H1 (cell line): ENCODE data around the gene SLC8A3. TPM values are rescaled to one million over a fixed set of nuclear protein-coding genes. Genes with fewer than 3 reads are reported as not detected.

Experiments used
- CTCF ChIA-PET: fragments of 300-600 bp; sonication (Branson Sonifier 250); formaldehyde crosslinking; loops from one replicate; lab custom pipeline; 2021; ENCODE audit not compliant: partially characterized antibody; lab: Charles Lee
- POLR2A ChIA-PET: fragments of 300-600 bp; sonication (Branson Sonifier 250); formaldehyde crosslinking; loops from one replicate; lab custom pipeline; 2021; ENCODE audit warnings: inconsistent platforms; ENCODE audit not compliant: partially characterized antibody; lab: Charles Lee
- DNase-seq, 2 experiments: peaks; one replicate each; pipeline versions ENCODE4 v3.0.0 to v3.0.0-alpha.2; 2010 to 2022; ENCODE audit warnings: low spot score in 2 of 2, low read depth in 1 of 2, mixed read lengths in 1 of 2
- FAIRE-seq: peaks from 2 replicates; lab custom pipeline; 2011; peaks lifted over from hg19 to GRCh38; lab: Jason Lieb, UNC
- H2AFZ ChIP-seq: 2 replicates; pipeline ENCODE4 v1.8.1; 2012; ENCODE audit warnings: low read length, inconsistent platforms
- H2AK5ac ChIP-seq: 2 replicates; pipeline ENCODE4 v1.6.1; 2013; ENCODE audit warnings: low read depth, low read length
- H2BK120ac ChIP-seq: replicated peaks from 2 replicates; pipeline ENCODE3; 2013; ENCODE audit warnings: low read depth, low read length, inconsistent platforms
- H2BK12ac ChIP-seq: 2 replicates; pipeline ENCODE4 v1.6.1; 2013; ENCODE audit warnings: low read depth, low read length
- H2BK15ac ChIP-seq: 2 replicates; pipeline ENCODE4 v1.6.1; 2013; ENCODE audit warnings: low read length
- H2BK20ac ChIP-seq: 2 replicates; pipeline ENCODE4 v1.6.1; 2013; ENCODE audit warnings: low read length
- H2BK5ac ChIP-seq: 2 replicates; pipeline ENCODE4 v1.6.1; 2013; ENCODE audit warnings: low read depth, low read length
- H3K14ac ChIP-seq: 2 replicates; pipeline ENCODE4 v1.6.1; 2013; ENCODE audit warnings: inconsistent platforms; ENCODE audit not compliant: insufficient read length
- H3K18ac ChIP-seq: 2 replicates; pipeline ENCODE4 v1.6.1; 2013; ENCODE audit warnings: low read length; ENCODE audit errors: extremely low read depth
- H3K23ac ChIP-seq: 2 replicates; pipeline ENCODE4 v1.6.1; 2013; ENCODE audit warnings: inconsistent platforms; ENCODE audit not compliant: insufficient read length
- H3K23me2 ChIP-seq: 2 replicates; pipeline ENCODE4 v1.6.1; 2013; ENCODE audit warnings: low read depth, low read length
- H3K27ac ChIP-seq: 2 replicates; pipeline ENCODE4 v1.6.1; 2011; ENCODE audit warnings: low read depth, low read length, inconsistent platforms
- H3K27me3 ChIP-seq, 4 experiments: replicated peaks in 1 of 4; 1 replicate in 1 of 4; 2 replicates in 3 of 4; pipeline versions ENCODE4 v1.6.1 to v1.8.1; 2011 to 2013; ENCODE audit warnings: low read length in 3 of 4, mild to moderate bottlenecking in 3 of 4, inconsistent platforms in 2 of 4, mixed read lengths in 2 of 4, moderate library complexity in 1 of 4; ENCODE audit not compliant: control insufficient read depth in 3 of 4, insufficient read depth in 3 of 4; ENCODE audit errors: extremely low read depth in 1 of 4
- H3K36me3 ChIP-seq, 4 experiments: 2 replicates each; pipeline versions ENCODE4 v1.6.1 to v1.8.1; 2011 to 2013; ENCODE audit warnings: mild to moderate bottlenecking in 4 of 4, low read length in 3 of 4, moderate library complexity in 2 of 4, control low read depth in 1 of 4, inconsistent platforms in 1 of 4; ENCODE audit not compliant: insufficient read depth in 4 of 4, control insufficient read depth in 2 of 4
- H3K4ac ChIP-seq: replicated peaks from 2 replicates; pipeline ENCODE3; 2013; ENCODE audit warnings: low read length, low read depth, mixed read lengths, inconsistent platforms; ENCODE audit not compliant: insufficient read length
- H3K4me1 ChIP-seq, 4 experiments: replicated peaks in 1 of 4; 1 replicate in 1 of 4; 2 replicates in 3 of 4; pipeline versions ENCODE4 v1.6.1 to v1.8.1; 2011 to 2013; ENCODE audit warnings: low read length in 3 of 4, inconsistent platforms in 2 of 4, mixed read lengths in 1 of 4; ENCODE audit not compliant: insufficient read depth in 4 of 4, control insufficient read depth in 3 of 4
- H3K4me2 ChIP-seq, 2 experiments: 2 replicates each; pipeline versions ENCODE4 v1.6.1 to v1.8.1; 2011 to 2013; ENCODE audit warnings: low read depth in 2 of 2, low read length in 2 of 2, control low read depth in 1 of 2, inconsistent platforms in 1 of 2, mild to moderate bottlenecking in 1 of 2; ENCODE audit not compliant: insufficient read depth in 1 of 2
- H3K4me3 ChIP-seq, 4 experiments: fragments of 200-600, 300-600 bp in 1 of 4; sonication (generic), shearing (Covaris generic), sonication (Bioruptor Twin) in 1 of 4; 2 replicates each; pipeline versions ENCODE4 v1.5.1 to v1.8.1; 2011 to 2016; ENCODE audit warnings: low read length in 4 of 4, low read depth in 3 of 4, control low read depth in 2 of 4, inconsistent platforms in 2 of 4, mild to moderate bottlenecking in 2 of 4, mixed read lengths in 1 of 4, moderate library complexity in 1 of 4; ENCODE audit not compliant: insufficient read depth in 2 of 4; ENCODE audit errors: extremely low read depth in 1 of 4
- H3K56ac ChIP-seq: replicated peaks from 2 replicates; pipeline ENCODE3; 2013; ENCODE audit warnings: low read depth, mild to moderate bottlenecking, mixed read lengths, low read length, inconsistent platforms; ENCODE audit not compliant: insufficient read length
- H3K79me1 ChIP-seq: 2 replicates; pipeline ENCODE4 v1.6.1; 2013; ENCODE audit warnings: low read depth, low read length, control low read depth
- H3K79me2 ChIP-seq, 2 experiments: 2 replicates each; pipeline versions ENCODE4 v1.6.1 to v1.8.1; 2012 to 2013; ENCODE audit warnings: low read length in 2 of 2, mild to moderate bottlenecking in 2 of 2, inconsistent platforms in 1 of 2; ENCODE audit not compliant: insufficient read depth in 2 of 2, control insufficient read depth in 1 of 2
- H3K9ac ChIP-seq, 4 experiments: replicated peaks in 1 of 4; 1 replicate in 1 of 4; 2 replicates in 3 of 4; pipeline versions ENCODE4 v1.6.1 to v1.8.1; 2011 to 2013; ENCODE audit warnings: low read depth in 3 of 4, low read length in 3 of 4, control low read depth in 2 of 4, mild to moderate bottlenecking in 2 of 4, moderate library complexity in 2 of 4, inconsistent platforms in 1 of 4; ENCODE audit errors: extremely low read depth in 1 of 4
- H3K9me3 ChIP-seq, 2 experiments: 2 replicates each; pipeline versions ENCODE4 v1.6.1 to v1.8.1; 2012 to 2013; ENCODE audit warnings: mild to moderate bottlenecking in 2 of 2, moderate library complexity in 2 of 2, control low read depth in 1 of 2, inconsistent platforms in 1 of 2, low read depth in 1 of 2, low read length in 1 of 2, mixed read lengths in 1 of 2; ENCODE audit not compliant: insufficient read depth in 2 of 2
- H4K20me1 ChIP-seq, 2 experiments: replicated peaks in 1 of 2; 2 replicates each; pipeline versions ENCODE3 to v1.8.1; 2011 to 2013; ENCODE audit warnings: inconsistent platforms in 2 of 2, low read length in 2 of 2, mild to moderate bottlenecking in 1 of 2; ENCODE audit not compliant: insufficient read depth in 2 of 2, control insufficient read depth in 1 of 2
- H4K5ac ChIP-seq: 2 replicates; pipeline ENCODE4 v1.6.1; 2013; ENCODE audit warnings: low read length, low read depth, mixed read lengths, inconsistent platforms; ENCODE audit not compliant: insufficient read length
- H4K8ac ChIP-seq: 2 replicates; pipeline ENCODE4 v1.8.0; 2013; ENCODE audit warnings: mild to moderate bottlenecking, moderate library complexity, low read length, inconsistent platforms; ENCODE audit not compliant: insufficient read depth; ENCODE audit errors: extremely low read depth
- H4K91ac ChIP-seq: replicated peaks from 2 replicates; pipeline ENCODE3; 2013; ENCODE audit warnings: low read length, mixed read lengths, inconsistent platforms; ENCODE audit not compliant: insufficient read length
- NRF1 ChIP-seq: IDR thresholded peaks from 2 replicates; pipeline ENCODE4 v1.6.1; 2011; ENCODE audit warnings: mild to moderate bottlenecking, low read depth, low read length, improper control_type of control experiment
- TBP ChIP-seq: IDR thresholded peaks from 2 replicates; pipeline ENCODE4 v1.6.1; 2011; ENCODE audit warnings: low read depth, low read length, improper control_type of control experiment
- WGBS, 2 experiments: shearing (Covaris generic) in 1 of 2; methylation state at CpG; one replicate each; pipeline versions ENCODE4 v1.1.6 to v1.1.7; 2013 to 2015; ENCODE audit warnings: low lambda C conversion rate in 2 of 2, mixed read lengths in 2 of 2, inconsistent platforms in 1 of 2, low coverage in 1 of 2, missing lambda C conversion rate in 1 of 2; ENCODE audit not compliant: insufficient replicate concordance in 2 of 2, insufficient coverage in 1 of 2, insufficient read length in 1 of 2; ENCODE audit errors: extremely low coverage in 1 of 2, missing lambda C conversion rate in 1 of 2; 5-methylcytosine and 5-hydroxymethylcytosine counted together
- polyA plus RNA-seq, 7 experiments: library from polyadenylated mRNA; depleted of rRNA in 3 of 7; stranded (reverse) in 5 of 7; unstranded in 2 of 7; fragments of >200 nt in 5 of 7; fragments of 200-250 nt in 2 of 7; gene quantifications; 1 replicate in 5 of 7; 2 replicates in 1 of 7; 4 replicates in 1 of 7; pipeline versions ENCODE4 v1.2.1 to v1.2.3, GENCODE V29; 2011 to 2013; ENCODE audit warnings: missing spikeins in 2 of 7, mixed read lengths in 2 of 7
- total RNA-seq: library from RNA; stranded (reverse); fragmentation: NEBNext Ultra II Directional; extraction: Animal tissue kit (Norgen Biotek cat#: 25700); gene quantifications from 2 replicates; pipeline ENCODE4 v1.2.1, GENCODE V29; 2021

Gene SLC8A3
- total and polyA plus RNA-seq, 2 of the 8 experiments (the other 6 are each of a cell fraction or from before 2014, with no cell fraction given), result 0.38 to 1.1 TPM

DNA sequence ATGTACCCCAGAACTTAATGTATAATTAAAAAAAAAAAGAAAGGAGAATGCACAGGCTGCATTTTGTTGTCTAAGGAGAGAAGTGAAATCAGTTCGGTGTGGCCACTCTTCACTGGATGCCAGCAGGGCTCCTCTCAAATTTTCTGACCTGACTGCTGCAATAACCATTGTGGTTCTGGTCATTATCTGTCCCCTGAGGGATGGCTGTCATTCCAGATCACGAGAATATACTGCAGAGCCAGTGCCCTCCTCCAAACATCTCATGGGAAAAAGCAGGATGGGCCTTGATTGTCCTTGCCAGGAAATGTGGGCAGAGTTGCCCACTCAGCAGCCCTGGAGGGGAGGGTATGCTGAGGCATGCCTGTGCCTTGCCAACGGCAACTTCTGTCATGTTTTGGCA, 139.1 kb downstream of the SLC8A3 start:
- DNase-seq, result no peak
- no peak overlapping the region for H2BK20ac ChIP-seq
- no peak overlapping the region for H2BK15ac ChIP-seq
- no peak overlapping the region for H3K18ac ChIP-seq
- H2AK5ac ChIP-seq, result no peak overlapping the region
- H4K8ac ChIP-seq, result no peak overlapping the region
- no peak overlapping the region for H3K56ac ChIP-seq
- no peaks in the 10 kb centered on the region for H3K36me3 ChIP-seq
- POLR2A ChIA-PET, result no interaction called here
- H2BK5ac ChIP-seq, result no peak overlapping the region
- no peak overlapping the region for H3K23ac ChIP-seq
- FAIRE-seq, result no peak
- WGBS, 2 experiments, result 82% methylated on average over 3 of the region's 3 CpGs; no CpG with 5 or more reads in 1 of the 2 experiments
- H3K4me1 ChIP-seq, result no peaks in the 10 kb centered on the region; a peak in 2 of 7 replicates
- CTCF ChIA-PET, result interaction anchor here (1.0 to 8.1 kb wide), 2 partner anchors 21 to 25 kb away, joined by 3 to 80 read pairs; no protein-coding TSS in a partner anchor
- no peak overlapping the region for H3K9ac ChIP-seq
- H4K91ac ChIP-seq, result no peak overlapping the region
- no peak overlapping the region for H3K27ac ChIP-seq
- H4K20me1 ChIP-seq, result no peaks in the 10 kb centered on the region
- H3K9me3 ChIP-seq, result no peaks in the 10 kb centered on the region
- H2BK120ac ChIP-seq, result no peak overlapping the region
- H4K5ac ChIP-seq, result no peak overlapping the region
- no peak overlapping the region for H3K4ac ChIP-seq
- no peak overlapping the region for H3K14ac ChIP-seq
- H2BK12ac ChIP-seq, result no peak overlapping the region
- no peak overlapping the region for H3K4me2 ChIP-seq
- no peaks in the 10 kb centered on the region for H3K79me2 ChIP-seq
- H3K23me2 ChIP-seq, result no peaks in the 10 kb centered on the region
- no peaks in the 10 kb centered on the region for H3K79me1 ChIP-seq
- no peak overlapping the region for H2AFZ ChIP-seq
- peaks cover 0 to 2% (median under 1%) of the 10 kb centered on the region in 4 experiments; a peak in 1 of 7 replicates for H3K27me3 ChIP-seq
- H3K4me3 ChIP-seq, result no peak overlapping the region
- no peak for TF ChIP-seq NRF1
- TF ChIP-seq TBP, result no peak
